Uterus (tissue), 2 donors: Measurements from ENCODE around the gene WASHC1.
"Not testable (repeated sequence)": the region's sequence is repeated elsewhere in the genome, so short reads cannot be mapped to it uniquely, and the experiment has no call there.

Experiments
- CTCF ChIP-seq, 4 experiments: fragments of 200-600 bp in 2 of 4; fragments of 450-650 bp in 2 of 4; sonication (generic) in 2 of 4; IDR thresholded peaks; one replicate each; pipeline ENCODE4 v1.5.1; 2016 to 2019; ENCODE audit warnings: antibody characterized with exemption in 4 of 4, mild to moderate bottlenecking in 2 of 4, moderate library complexity in 1 of 4
- POLR2A ChIP-seq, 2 donors: fragments of 450-650 bp; IDR thresholded peaks; one replicate each; pipeline ENCODE4 v1.6.1; 2016; ENCODE audit warnings: antibody characterized with exemption in 2 of 2, mild to moderate bottlenecking in 1 of 2, moderate library complexity in 1 of 2

- not testable (repeated sequence) for TF ChIP-seq CTCF, POLR2A (IDR thresholded peaks at IDR 0.05)
Measured at GRCh38 chr9:46639-47271, 17.5 kb upstream of the WASHC1 start.
